HG03521 (cell line): ENCODE measurements around the gene SNCAIP.
"Not testable (repeated sequence)": the region's sequence is repeated elsewhere in the genome, so short reads cannot be mapped to it uniquely, and the experiment has no call there.

Experiments
- ATAC-seq: cut with Tn5 transposase; IDR thresholded peaks from one replicate; pipeline ENCODE4 v1.9.1; 2021; ENCODE audit warnings: mild to moderate bottlenecking, moderate library complexity; ENCODE audit not compliant: unreplicated experiment

The SNCAIP gene

DNA sequence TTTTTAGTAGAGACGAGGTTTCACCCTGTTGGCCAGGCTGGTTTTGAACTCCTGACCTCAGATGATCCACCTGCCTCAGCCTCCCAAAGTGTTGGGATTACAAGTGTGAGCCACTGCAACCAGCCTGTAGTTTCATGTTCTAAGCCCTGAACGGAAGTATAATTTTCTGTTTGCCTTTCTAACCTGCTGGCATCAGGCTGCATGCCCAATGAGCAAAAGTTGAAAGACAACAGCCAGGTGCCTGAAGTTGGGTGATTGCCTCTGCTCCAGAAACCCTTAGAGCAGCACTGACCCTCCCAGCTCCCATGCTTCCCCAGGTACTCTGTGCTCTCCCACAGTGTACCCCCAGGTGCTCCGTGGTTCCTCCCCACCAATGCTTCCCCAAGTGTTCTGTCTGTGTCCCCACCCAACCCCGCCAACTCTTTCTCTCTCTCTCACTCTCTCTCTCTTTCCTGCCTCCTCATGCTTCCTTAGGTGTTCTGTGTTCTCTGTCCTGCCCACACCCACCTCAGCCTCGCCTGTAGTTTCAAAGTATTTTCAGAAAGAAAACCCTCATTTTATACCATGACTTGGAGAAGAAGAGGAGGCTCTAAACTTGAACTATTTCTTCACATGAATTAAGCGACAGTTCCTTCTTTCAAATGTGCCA, 145.3 kb downstream of the SNCAIP start:
- ATAC-seq, result no peak

DNA sequence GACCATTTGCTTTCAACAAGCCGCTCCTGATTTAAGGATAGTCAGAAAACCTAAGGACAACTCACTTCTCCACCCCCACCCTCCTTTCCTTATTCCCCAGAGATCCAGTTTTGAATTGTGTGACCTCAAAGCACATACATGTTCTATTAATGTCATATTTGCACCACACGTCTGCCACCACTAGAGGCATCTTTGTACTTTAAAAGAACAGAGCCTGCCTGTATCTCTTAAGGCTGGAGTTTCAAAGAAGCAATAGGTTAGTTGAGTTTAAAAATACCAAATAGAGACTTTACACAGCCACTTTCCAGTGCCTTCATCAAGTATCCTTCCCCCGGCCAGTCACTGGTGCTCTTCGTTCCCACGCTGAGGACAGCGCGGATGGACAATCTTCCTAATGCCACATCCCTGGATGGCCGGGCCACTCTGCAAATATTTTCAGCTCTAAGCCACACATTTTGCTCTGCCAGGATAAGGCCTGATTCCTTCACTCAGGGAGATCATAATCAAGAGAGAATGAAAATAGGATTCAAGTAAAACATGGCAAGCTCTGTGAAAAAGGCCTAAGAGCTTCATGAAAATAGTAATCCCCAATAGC, 146.3 kb downstream of the SNCAIP start:
- ATAC-seq, result peak; percentile 58

DNA sequence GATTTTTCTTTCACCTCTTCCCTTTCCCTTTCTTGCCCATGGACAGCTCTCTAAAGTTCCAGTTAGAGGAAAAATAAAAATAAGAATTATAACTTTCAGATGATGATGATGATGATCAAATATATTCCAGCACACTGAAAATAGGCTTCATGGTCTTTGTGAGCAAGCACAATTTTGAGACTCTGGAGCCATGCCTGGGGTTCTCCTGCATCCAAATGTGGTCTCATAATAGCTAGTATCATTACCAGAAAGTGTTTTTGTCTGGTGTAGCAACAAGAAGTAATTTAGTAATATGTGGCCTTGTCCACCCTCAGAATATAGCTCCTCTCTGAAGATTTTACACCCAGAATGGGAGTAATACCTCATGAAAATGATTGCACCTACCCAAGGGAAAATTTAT, 150.4 kb downstream of the SNCAIP start:
- no peak for ATAC-seq

- ATAC-seq, result peak; percentile 83
Measured at GRCh38 chr5:122463221-122463620, 151.2 kb downstream of the SNCAIP start.

DNA sequence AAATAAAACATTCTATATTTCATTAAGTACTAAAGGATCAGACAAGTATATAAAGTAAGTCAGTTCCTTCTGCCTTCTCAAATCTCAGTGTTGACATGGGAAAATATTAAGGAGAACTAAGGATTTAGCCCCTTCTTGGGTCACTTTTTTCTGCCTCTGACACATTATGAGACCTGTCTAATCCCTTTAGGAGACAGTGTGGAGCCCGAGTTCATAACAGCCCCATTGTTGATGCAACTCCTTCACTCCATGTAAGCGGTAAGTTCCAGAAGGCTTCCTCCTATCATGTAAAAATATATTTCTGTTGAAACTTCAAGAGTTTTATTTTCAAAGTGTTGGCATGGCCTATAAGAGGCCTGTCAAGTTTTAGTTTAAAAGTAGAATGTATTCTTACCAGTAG, 152.2 kb downstream of the SNCAIP start:
- no peak for ATAC-seq

DNA sequence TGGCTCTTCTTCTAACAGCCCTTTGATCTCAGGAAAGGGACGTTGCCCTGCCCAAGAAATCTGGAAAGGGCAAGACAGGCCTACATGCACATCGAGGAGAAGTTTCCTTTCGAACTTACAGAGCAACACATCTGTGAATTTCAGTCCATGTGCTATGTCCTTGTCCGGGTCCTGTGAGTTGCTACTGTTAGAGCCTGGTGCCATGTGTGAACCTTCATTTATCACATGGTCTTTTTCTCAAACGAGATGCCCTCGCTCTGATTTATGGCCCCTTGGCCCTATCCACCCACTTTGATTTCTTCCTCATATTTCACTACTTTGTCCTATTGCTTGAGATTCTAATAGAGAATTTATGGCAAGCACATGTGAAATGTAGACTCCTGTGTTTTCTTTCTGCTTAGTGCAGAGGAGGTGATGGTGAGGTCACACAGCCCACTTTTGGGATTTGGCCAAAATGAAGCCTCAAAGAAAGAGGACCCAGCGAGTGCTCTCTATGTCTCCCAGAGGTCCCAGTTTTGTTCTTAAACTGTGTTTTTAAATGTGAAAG, 153.1 kb downstream of the SNCAIP start:
- no peak for ATAC-seq

- ATAC-seq, result no peak
Measured at GRCh38 chr5:122465994-122466393, 154.0 kb downstream of the SNCAIP start.

GRCh38 chr5:122468351-122469116, 156.5 kb downstream of the SNCAIP start:
- no peak for ATAC-seq

DNA sequence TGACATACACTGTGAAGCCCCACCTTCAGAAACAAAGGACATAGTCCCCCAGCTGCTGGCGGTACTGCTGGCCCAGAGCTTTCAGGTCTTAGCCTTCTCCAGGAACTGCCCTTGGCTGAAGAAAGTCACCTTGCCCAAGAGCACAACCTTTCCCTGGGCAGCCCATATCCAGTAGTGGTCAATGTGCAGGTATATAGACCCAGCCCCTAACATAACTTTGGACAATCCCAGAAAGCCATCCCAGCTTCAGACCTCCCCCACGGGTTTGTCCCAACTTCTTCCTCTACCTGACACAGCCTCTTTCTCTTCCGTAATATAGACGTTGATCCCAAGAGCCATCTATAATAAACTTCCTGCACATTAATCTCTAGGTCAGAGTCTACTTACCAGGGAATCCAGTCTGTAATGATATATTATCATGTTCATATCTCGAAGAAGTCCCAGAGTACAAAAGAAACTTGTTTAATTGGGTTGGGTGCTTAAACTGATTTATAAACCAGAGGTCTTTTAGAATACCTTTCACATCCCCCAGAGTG, 157.4 kb downstream of the SNCAIP start:
- no peak for ATAC-seq

DNA sequence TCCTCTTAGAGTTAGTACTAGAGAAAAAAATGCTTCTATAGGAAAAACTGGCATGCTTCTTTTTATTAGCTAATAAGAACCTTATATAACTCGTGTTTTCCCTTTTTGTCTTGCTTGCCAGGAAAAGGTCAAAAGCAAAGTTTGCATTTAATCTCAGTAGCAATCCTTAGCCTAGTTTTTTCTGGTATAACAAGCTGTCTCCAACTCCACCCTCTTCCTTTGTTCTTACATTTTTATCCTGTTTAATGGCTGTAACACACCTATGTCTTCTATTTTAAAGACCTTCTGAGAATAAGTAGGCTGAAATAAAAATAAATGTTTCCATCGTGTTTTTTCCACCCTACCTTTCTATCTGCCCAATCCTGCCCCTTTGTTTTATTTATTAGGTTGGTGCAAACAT, 158.3 kb downstream of the SNCAIP start:
- ATAC-seq, result no peak

GRCh38 chr5:122471031-122471751, 159.2 kb downstream of the SNCAIP start:
- ATAC-seq, result no peak

GRCh38 chr5:122471752-122472061, 159.7 kb downstream of the SNCAIP start:
- no peak for ATAC-seq

- ATAC-seq, result no peak
Measured at GRCh38 chr5:122473138-122473843, 161.3 kb downstream of the SNCAIP start.

GRCh38 chr5:122473941-122474340, 161.9 kb downstream of the SNCAIP start:
- ATAC-seq, result no peak

GRCh38 chr5:122478741-122479442, 166.9 kb downstream of the SNCAIP start:
- no peak for ATAC-seq

DNA sequence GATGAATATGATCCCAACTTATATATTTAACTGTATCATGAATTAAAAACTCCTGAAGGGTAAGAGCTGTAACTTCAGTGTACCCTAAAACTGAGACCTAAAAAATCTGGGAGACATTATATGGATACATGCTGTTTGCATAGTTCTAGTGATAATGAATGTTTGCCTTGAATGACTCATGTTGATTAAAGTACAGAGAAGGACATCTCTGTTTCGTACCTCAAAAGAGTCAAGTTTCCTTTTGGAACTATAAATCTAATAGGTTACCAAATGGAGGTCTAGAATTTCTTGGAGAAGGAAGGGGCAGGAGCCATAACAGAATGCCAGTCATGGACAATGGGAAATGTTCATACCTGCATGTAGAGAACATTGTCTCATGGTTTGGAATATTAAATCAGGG, 168.1 kb downstream of the SNCAIP start:
- no peak for ATAC-seq

GRCh38 chr5:122484103-122484502, 172.1 kb downstream of the SNCAIP start:
- ATAC-seq, result no peak

DNA sequence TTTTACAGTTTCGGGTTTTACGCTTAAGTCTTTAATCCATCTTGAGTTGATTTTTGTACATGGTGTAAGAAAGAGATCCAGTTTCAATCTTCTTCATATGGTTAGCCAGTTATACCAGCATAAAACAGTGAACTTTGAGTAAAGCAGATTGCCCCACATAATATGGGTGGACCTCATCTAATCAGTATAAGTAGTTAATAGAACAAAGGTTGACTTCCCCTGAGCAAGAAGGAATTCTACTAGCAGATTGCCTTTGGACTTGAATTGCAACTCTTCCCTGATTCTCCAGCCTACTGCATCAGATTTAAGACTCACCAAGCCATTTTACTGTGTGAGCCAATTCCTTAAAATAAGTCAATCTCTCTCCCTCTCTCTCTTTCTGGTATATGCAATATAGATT, 173.2 kb downstream of the SNCAIP start:
- ATAC-seq, result no peak

DNA sequence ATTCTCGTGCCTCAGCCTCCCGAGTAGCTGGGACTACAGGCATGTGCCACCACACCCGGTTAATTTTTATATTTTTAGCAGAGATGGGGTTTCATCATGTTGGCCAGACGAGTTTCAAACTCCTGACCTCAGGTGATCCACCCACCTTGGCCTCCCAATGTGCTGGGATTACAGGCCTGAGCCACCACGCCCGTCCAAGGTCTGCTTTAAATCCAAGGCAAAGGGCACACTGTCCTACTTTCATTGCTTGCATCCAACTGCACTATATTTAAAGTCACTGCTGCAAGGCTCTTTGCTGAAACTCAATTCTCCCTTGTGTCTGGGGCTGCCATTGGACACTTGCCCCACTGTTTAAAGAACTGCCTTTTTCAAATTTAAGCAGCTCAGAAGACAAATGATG, 174.6 kb downstream of the SNCAIP start:
- not testable (repeated sequence) for ATAC-seq

GRCh38 chr5:122490718-122491117, 178.7 kb downstream of the SNCAIP start:
- no peak for ATAC-seq
